ENCODE results near the gene EHBP1L1. TPM values are rescaled to one million over a fixed set of nuclear protein-coding genes. Genes with fewer than 3 reads are reported as not detected.
A peak's percentile ranks its signal among the peaks of the same experiment; 100 is the strongest.

EHBP1L1 gene
- total RNA-seq, 1 donor from 2014 or later: 10.1 TPM

DNA sequence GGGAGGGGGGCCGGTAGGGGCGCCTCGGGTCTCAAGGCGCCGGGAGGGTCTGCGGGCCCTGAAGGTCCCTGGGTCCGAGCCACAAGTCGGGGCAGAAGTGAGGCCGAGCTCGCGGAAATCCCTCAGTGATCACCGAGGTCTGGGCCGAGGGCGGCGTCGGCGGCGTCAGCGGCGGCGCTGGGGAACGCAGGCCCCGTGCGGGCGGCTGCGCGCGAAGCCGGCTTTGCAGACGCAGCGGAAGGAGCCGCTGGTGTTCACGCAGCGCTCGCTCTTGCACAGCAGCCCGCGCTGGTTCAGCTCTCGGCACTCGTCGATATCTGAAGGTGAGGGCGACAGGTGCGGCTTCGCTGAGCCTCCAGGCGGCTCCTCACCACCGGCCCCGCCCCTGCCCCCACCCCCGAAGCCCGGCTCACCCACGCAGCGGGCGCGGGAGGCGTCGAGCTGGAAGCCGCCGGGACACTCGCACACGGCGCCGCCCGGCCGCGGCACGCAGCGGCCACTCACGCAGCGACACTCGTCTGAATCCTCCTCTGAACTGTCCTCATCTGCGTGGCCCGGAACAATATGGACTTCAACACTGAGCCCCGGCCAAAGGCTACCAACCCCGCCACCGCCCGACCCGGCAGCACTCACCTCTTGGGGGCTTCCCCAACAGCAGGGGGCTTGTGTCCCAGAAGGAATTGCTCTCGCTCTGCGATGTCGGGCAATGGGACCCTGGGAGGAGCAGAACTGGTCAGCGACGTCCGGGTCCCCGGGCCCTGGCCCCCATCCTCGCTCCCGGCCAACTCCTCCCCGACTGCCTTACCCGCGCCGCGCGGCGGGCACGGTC is 36.7 kb upstream of the EHBP1L1 start:
- peaks cover 16% of the 10 kb centered on the region for H3K36me3 ChIP-seq (ENCODE audit: insufficient read depth, low read length)
- DNase-seq (ENCODE audit: low read depth) (no peak), FAIRE-seq (no peak)
- no peak for TF ChIP-seq EZH2 (IDR thresholded peaks at IDR 0.05; ENCODE audit: insufficient read depth, low read length)
- TF ChIP-seq, protein P1, sequence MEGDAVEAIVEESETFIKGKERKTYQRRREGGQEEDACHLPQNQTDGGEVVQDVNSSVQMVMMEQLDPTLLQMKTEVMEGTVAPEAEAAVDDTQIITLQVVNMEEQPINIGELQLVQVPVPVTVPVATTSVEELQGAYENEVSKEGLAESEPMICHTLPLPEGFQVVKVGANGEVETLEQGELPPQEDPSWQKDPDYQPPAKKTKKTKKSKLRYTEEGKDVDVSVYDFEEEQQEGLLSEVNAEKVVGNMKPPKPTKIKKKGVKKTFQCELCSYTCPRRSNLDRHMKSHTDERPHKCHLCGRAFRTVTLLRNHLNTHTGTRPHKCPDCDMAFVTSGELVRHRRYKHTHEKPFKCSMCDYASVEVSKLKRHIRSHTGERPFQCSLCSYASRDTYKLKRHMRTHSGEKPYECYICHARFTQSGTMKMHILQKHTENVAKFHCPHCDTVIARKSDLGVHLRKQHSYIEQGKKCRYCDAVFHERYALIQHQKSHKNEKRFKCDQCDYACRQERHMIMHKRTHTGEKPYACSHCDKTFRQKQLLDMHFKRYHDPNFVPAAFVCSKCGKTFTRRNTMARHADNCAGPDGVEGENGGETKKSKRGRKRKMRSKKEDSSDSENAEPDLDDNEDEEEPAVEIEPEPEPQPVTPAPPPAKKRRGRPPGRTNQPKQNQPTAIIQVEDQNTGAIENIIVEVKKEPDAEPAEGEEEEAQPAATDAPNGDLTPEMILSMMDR (IDR thresholded peaks at IDR 0.05; ENCODE audit: insufficient read depth, low read depth, low read length): no peak
- no peak overlapping the region for H3K4me3 ChIP-seq (ENCODE audit: insufficient read depth, low read depth, low read length)
- H3K4me1 ChIP-seq (ENCODE audit: insufficient read depth, low read length): peaks cover 8% of the 10 kb centered on the region
- H3K9ac ChIP-seq (ENCODE audit: low read length): no peak overlapping the region
- peaks cover 74% of the 10 kb centered on the region for H4K20me1 ChIP-seq (ENCODE audit: insufficient read depth, low read length)
- no peaks in the 10 kb centered on the region for H3K9me3 ChIP-seq (ENCODE audit: insufficient read depth, low read depth, low read length)
- Mint-ChIP-seq H3K27me3 (ENCODE audit: low read depth, unreplicated experiment) (peaks cover 6% of the 10 kb centered on the region), H3K9me3 (ENCODE audit: unreplicated experiment) (no peaks in the 10 kb centered on the region), H3K4me3 (ENCODE audit: unreplicated experiment) (no peak overlapping the region), H3K36me3 (ENCODE audit: low read depth, unreplicated experiment) (peaks cover 12% of the 10 kb centered on the region), H3K27ac (ENCODE audit: unreplicated experiment) (peak overlapping the region; percentile 58), H3K4me1 (ENCODE audit: low read depth, unreplicated experiment) (peaks cover 4% of the 10 kb centered on the region)
- H3K79me2 ChIP-seq (ENCODE audit: insufficient read depth, low read length): no peaks in the 10 kb centered on the region
- H3K27ac ChIP-seq (ENCODE audit: low read depth, low read length): no peak overlapping the region
- peak overlapping the region; percentile 91 for H3K4me2 ChIP-seq (ENCODE audit: low read length)
- H2AFZ ChIP-seq (ENCODE audit: low read depth, low read length): no peak overlapping the region
- H3K27me3 ChIP-seq (ENCODE audit: insufficient read depth, low read length): no peaks in the 10 kb centered on the region

DNA sequence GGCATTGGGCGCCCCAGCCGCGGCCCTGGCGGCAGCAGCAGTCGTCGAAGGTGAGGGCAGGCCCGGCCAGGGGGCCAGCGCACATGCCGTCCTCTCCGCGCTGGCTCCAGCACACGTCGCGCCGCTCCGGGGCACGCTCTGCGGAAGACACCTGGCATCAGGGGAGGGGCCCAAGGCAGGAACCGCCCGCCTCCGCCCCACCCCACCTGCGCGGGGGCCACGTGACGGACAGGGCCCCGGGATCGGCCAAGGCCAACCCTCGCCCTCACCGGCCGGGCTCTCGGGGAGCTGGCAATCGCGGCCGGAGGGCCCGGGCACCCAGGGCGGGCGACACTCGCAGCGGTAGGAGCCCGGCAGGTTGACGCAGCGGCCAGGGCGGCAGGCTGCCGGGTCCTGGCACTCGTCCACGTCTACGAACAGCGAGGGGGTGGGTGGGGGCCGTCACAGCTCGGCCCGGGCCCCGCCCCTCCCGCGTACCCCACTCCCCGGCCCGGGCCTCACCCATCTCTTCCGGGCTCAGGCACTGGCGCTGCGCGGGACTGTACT is 36.0 kb upstream of the EHBP1L1 start:
- H3K36me3 ChIP-seq (ENCODE audit: insufficient read depth, low read length): peaks cover 16% of the 10 kb centered on the region
- H3K36me3 Mint-ChIP-seq (ENCODE audit: low read depth, unreplicated experiment): peaks cover 8% of the 10 kb centered on the region
- no peak for DNase-seq (ENCODE audit: low read depth)
- H3K9me3 ChIP-seq (ENCODE audit: insufficient read depth, low read depth, low read length): no peaks in the 10 kb centered on the region
- no peak overlapping the region for H3K27ac Mint-ChIP-seq (ENCODE audit: unreplicated experiment)
- H3K27me3 Mint-ChIP-seq (ENCODE audit: low read depth, unreplicated experiment): peaks cover 13% of the 10 kb centered on the region
- TF ChIP-seq, protein P1 (IDR thresholded peaks at IDR 0.05; ENCODE audit: insufficient read depth, low read depth, low read length): no peak
- TF ChIP-seq EZH2 (IDR thresholded peaks at IDR 0.05; ENCODE audit: insufficient read depth, low read length): no peak
- H3K9ac ChIP-seq (ENCODE audit: low read length): peak overlapping the region; percentile 41
- H3K27me3 ChIP-seq (ENCODE audit: insufficient read depth, low read length): no peaks in the 10 kb centered on the region
- H3K9me3 Mint-ChIP-seq (ENCODE audit: unreplicated experiment): no peaks in the 10 kb centered on the region
- peak overlapping the region; percentile 91 for H3K4me2 ChIP-seq (ENCODE audit: low read length)
- peaks cover 76% of the 10 kb centered on the region for H4K20me1 ChIP-seq (ENCODE audit: insufficient read depth, low read length)
- H3K27ac ChIP-seq (ENCODE audit: low read depth, low read length): no peak overlapping the region
- H3K79me2 ChIP-seq (ENCODE audit: insufficient read depth, low read length): no peaks in the 10 kb centered on the region
- H3K4me1 Mint-ChIP-seq (ENCODE audit: low read depth, unreplicated experiment): peaks cover 4% of the 10 kb centered on the region
- peak overlapping the region; percentile 45 for H3K4me3 ChIP-seq (ENCODE audit: insufficient read depth, low read depth, low read length)
- peaks cover 8% of the 10 kb centered on the region for H3K4me1 ChIP-seq (ENCODE audit: insufficient read depth, low read length)
- peak overlapping the region; percentile 32 for H2AFZ ChIP-seq (ENCODE audit: low read depth, low read length)
- H3K4me3 Mint-ChIP-seq (ENCODE audit: unreplicated experiment): peak overlapping the region; percentile 71
- no peak for FAIRE-seq
